Mucosa of descending colon (tissue), 3 donors: ENCODE results near the gene BEST3. TPM values are rescaled to one million over a fixed set of nuclear protein-coding genes. Genes with fewer than 3 reads are reported as not detected.

Experiments used
- ATAC-seq: fragments of 200-7000 bp; cut with Tn5 transposase; one replicate; pipeline ENCODE4 v1.9.1; 2020; ENCODE audit warnings: mild to moderate bottlenecking, moderate library complexity
- DNase-seq, 3 donors: peaks; one replicate each; pipeline ENCODE4 v3.0.0-alpha.2; 2020
- H3K36me3 ChIP-seq: fragments of 200-600 bp; one replicate; pipeline ENCODE4 v1.8.0; 2021; ENCODE audit warnings: low read depth, mild to moderate bottlenecking
- H3K4me1 ChIP-seq: fragments of 200-600 bp; one replicate; pipeline ENCODE4 v1.8.0; 2021; ENCODE audit warnings: low read depth, mild to moderate bottlenecking
- H3K4me3 ChIP-seq: fragments of 200-600 bp; one replicate; pipeline ENCODE4 v1.8.0; 2021; ENCODE audit warnings: mild to moderate bottlenecking
- H3K9me3 ChIP-seq: fragments of 200-600 bp; one replicate; pipeline ENCODE4 v1.8.0; 2021; ENCODE audit warnings: mild to moderate bottlenecking
- intact Hi-C, 2 donors: fragments of 100-400 bp; cut with DNase I in 1 of 2; cut with micrococcal nuclease in 1 of 2; formaldehyde crosslinking; loops; one replicate each; pipeline versions ENCODE4 v1.11.0 to v1.11.1; 2022; cut with DNase I, micrococcal nuclease
- total RNA-seq, 3 donors: library from RNA; stranded (reverse); fragmentation: NEBNext Ultra II Directional in 2 of 3; extraction: Animal tissue kit (Norgen Biotek cat#: 25700) in 2 of 3; gene quantifications; one replicate each; pipeline versions ENCODE4 v1.2.1 to v1.2.4, GENCODE V29; 2021 to 2023
- TF ChIP-seq, protein P1 (sequence below): fragments of 200-600 bp; IDR thresholded peaks from one replicate; pipeline ENCODE4 v1.8.0; 2022; ENCODE audit warnings: antibody characterized with exemption, mild to moderate bottlenecking
- donor health status: DM: no; HTN: no; CAD: no; lungs with moderate emphysema.
- donor health status: DM: no; HTN: no; CAD: no.
- donor health status: DM: no; HTN: yes; CAD: no.

The BEST3 gene
- total RNA-seq, 3 donors from 2014 or later, result 0.09 to 0.27 TPM; not detected in 1

DNA sequence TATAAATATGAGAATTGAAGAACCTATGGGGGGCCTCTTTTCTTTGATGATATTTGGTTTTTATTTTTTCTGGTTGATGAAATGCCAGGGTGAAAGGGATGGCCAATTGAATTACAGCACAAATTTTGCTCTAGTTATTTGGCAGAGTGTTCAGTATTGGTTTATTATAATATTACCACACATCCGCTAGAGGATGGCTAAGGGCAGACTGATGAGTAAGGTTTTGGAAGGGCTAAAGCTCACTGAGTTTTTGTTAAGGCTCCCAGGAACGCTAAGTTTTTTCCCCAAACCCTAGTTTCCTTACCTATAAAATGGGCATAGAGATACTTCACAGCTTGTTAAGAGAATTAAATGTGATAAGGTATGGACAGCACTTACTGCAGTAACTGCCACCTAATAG, 54.1 kb downstream of the BEST3 start:
- Histone ChIP-seq H3K4me1 (no peaks in the 10 kb centered on the region), H3K4me3 (no peak overlapping the region), H3K9me3 (no peaks in the 10 kb centered on the region), H3K36me3 (no peaks in the 10 kb centered on the region)
- DNase-seq (no peak), ATAC-seq (no peak)
- TF ChIP-seq, protein P1, sequence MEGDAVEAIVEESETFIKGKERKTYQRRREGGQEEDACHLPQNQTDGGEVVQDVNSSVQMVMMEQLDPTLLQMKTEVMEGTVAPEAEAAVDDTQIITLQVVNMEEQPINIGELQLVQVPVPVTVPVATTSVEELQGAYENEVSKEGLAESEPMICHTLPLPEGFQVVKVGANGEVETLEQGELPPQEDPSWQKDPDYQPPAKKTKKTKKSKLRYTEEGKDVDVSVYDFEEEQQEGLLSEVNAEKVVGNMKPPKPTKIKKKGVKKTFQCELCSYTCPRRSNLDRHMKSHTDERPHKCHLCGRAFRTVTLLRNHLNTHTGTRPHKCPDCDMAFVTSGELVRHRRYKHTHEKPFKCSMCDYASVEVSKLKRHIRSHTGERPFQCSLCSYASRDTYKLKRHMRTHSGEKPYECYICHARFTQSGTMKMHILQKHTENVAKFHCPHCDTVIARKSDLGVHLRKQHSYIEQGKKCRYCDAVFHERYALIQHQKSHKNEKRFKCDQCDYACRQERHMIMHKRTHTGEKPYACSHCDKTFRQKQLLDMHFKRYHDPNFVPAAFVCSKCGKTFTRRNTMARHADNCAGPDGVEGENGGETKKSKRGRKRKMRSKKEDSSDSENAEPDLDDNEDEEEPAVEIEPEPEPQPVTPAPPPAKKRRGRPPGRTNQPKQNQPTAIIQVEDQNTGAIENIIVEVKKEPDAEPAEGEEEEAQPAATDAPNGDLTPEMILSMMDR, result no peak
- intact Hi-C loops, result no loop called here

DNA sequence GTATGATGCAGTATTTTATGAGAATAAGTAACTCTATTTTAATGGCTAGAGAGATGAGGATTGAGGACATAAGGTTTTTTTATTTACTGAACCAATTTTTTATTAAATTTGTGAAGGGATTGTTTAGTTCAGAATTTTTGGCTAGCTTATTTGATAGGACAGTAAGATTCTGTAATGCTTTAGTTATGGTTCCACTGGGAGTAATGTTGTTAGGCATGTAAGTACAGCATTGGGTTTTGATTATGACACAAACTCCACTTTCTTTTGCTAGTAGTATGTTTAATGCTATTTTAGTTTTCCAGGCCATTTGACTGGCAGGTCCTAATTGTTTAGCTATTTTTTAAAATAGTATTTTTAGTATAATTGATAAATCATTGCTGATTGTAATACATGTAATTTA, 54.6 kb downstream of the BEST3 start:
- TF ChIP-seq, protein P1, result no peak
- no peaks in the 10 kb centered on the region for H3K4me1 ChIP-seq
- no peak for ATAC-seq
- no peaks in the 10 kb centered on the region for H3K9me3 ChIP-seq
- intact Hi-C loops, result no loop called here
- no peak for DNase-seq
- no peak overlapping the region for H3K4me3 ChIP-seq
- no peaks in the 10 kb centered on the region for H3K36me3 ChIP-seq

DNA sequence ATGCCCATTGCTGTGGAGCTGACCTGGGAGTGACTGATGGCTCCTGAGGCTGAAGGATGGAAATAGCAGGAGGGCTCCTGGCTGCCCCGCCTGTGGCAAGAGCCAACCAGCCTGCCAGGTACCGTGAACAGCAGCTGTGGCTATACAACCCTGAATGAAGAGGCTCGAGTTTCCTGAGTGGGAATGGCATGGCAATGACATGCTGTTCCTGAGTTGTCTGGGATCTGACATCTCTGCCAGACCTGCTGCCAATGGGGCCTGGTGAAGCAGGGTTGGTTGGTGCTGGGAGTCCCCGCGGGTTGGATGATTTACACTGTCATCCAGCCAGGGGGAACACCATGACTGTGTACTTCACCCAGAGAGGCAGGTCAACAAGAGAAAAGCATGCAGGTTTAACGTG, 56.6 kb downstream of the BEST3 start:
- TF ChIP-seq, protein P1, result no peak
- intact Hi-C loops, result no loop called here

DNA sequence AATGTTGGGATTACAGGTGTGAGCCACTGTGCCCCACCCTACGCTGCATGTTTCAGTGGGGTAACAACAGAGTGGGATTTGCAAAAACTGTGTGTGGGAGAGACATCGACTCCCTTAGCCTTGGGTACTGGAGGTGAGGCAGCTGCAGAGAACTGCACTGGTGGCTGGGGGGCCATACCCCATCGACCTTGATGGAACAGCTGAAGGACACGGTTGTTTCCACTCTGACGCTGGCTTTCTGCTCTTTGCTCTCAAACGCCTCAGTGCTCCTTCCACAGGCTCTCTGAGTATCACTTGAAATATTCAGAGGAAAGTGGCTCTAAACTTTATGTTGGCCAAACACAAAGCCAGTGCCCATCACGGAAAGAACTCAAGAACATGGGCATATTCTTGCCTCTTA, 57.6 kb downstream of the BEST3 start:
- H3K4me1 ChIP-seq, result no peaks in the 10 kb centered on the region
- no peak for ATAC-seq
- H3K9me3 ChIP-seq, result no peaks in the 10 kb centered on the region
- H3K36me3 ChIP-seq, result no peaks in the 10 kb centered on the region
- TF ChIP-seq, protein P1, result no peak
- DNase-seq, result no peak
- intact Hi-C loops, result no loop called here
- H3K4me3 ChIP-seq, result no peak overlapping the region

More for the DNA sequence above, 56.6 kb downstream of the BEST3 start:
- H3K9me3 ChIP-seq, result no peaks in the 10 kb centered on the region
- no peak overlapping the region for H3K4me3 ChIP-seq
- no peaks in the 10 kb centered on the region for H3K4me1 ChIP-seq
- DNase-seq (no peak), ATAC-seq (no peak)
- no peaks in the 10 kb centered on the region for H3K36me3 ChIP-seq

DNA sequence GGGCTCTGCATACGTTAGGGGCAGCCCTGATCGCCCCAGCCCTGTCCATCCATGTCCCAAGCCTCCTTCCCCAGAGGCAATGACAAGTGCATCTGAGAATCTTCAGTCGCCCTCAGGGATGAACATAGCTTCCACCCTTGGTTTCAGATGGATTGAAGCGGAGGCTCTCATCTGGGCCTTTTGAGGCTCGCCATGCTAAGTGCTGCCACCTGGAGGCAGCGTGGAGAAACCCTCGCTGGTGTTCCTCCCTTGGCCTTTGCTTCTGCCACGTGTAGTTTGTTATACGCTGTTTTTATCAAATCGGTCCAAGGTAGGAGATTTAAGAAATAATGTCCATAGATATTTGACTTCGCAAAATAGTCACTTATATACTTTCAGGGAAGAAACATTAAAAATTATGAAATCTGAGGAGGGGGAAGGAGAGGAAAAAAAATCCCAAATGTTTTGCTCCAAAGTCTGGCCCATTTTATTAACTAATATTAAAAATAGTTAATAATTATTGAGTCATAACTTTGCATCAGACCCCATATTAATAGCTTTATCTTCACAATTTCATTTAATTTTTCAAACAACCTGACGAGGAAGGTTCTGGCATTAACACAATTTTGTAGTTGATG, 59.6 kb downstream of the BEST3 start:
- TF ChIP-seq, protein P1, result peak; percentile 78
- Histone ChIP-seq H3K4me1 (no peaks in the 10 kb centered on the region), H3K36me3 (no peaks in the 10 kb centered on the region), H3K9me3 (no peaks in the 10 kb centered on the region), H3K4me3 (no peak overlapping the region)
- intact Hi-C loops, result no loop called here
- peak; percentile 92 for ATAC-seq
- DNase-seq, result peak in 2 of 3 donors; percentile 72 to 75

DNA sequence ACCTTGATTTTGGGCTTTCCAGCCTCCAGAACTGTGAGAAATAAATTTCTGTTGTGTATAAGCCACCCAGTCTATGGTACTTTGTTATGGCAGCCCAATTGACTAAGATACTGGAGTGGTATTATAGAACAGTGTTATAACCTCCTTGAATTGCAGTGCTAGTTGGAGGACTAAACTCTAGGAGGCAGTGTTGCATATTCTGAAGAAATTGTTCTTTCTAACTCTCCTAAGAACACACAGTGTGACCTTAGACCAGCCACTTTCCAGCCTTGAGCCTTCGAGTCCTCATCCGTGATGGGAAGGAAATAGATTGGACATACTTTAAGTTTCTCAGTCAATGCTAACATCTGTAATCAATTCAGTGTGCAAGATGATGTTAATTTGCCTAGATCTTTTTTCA, 66.0 kb downstream of the BEST3 start:
- ATAC-seq (no peak), DNase-seq (no peak)
- intact Hi-C loops, result no loop called here
- TF ChIP-seq, protein P1, result no peak
- Histone ChIP-seq H3K36me3 (no peaks in the 10 kb centered on the region), H3K4me1 (no peaks in the 10 kb centered on the region), H3K9me3 (no peaks in the 10 kb centered on the region), H3K4me3 (no peak overlapping the region)
